K562 (cell line): ENCODE data around the gene AMIGO3. TPM values are rescaled to one million over a fixed set of nuclear protein-coding genes. Genes with fewer than 3 reads are reported as not detected.

Source experiments
- GABPA ChIP-seq: fragments of 200-800 bp; sonication (Bioruptor generic); conservative IDR thresholded peaks from 2 replicates; pipeline ENCODE4 v1.6.1; 2016; ENCODE audit warnings: low read depth, missing genetic modification characterization, missing compliant biosample characterization
- MGA ChIP-seq: fragments of 450-650 bp; IDR thresholded peaks from 2 replicates; pipeline ENCODE4 v1.6.1; 2016; ENCODE audit warnings: mild to moderate bottlenecking, moderate library complexity
- NFYB ChIP-seq: IDR thresholded peaks from 2 replicates; pipeline ENCODE4 v1.6.1; 2011; ENCODE audit warnings: mild to moderate bottlenecking, moderate library complexity; ENCODE audit not compliant: insufficient read length; ENCODE audit errors: extremely low read depth
- RBM14 ChIP-seq: fragments of 200-400 bp; formaldehyde crosslinking; IDR thresholded peaks from 2 replicates; pipeline ENCODE4 v1.6.1; 2018; ENCODE audit warnings: low read depth, mild to moderate bottlenecking, low read length, moderate library complexity, borderline replicate concordance; ENCODE audit not compliant: insufficient read depth
- ZNF586 ChIP-seq: fragments of 450-650 bp; formaldehyde crosslinking; conservative IDR thresholded peaks from 2 replicates; pipeline ENCODE4 v1.4.0; 2020; ENCODE audit warnings: mild to moderate bottlenecking, moderate library complexity
- polyA plus RNA-seq, 8 experiments: library from polyadenylated mRNA; depleted of rRNA in 4 of 8; stranded (reverse) in 5 of 8; unstranded in 3 of 8; fragments of >200 nt; fragmentation: Nextera tagmentation in 2 of 8; fragmentation: Illumina TruSeq in 1 of 8; extraction: Ambion mirVana in 2 of 8; extraction: Trizol in 1 of 8; gene quantifications; 2 replicates each; pipeline versions ENCODE4 v1.2.1 to v1.2.3, GENCODE V29; 2011 to 2014; ENCODE audit warnings: inconsistent platforms in 1 of 8, missing spikeins in 1 of 8
- total RNA-seq, 7 experiments: library from RNA; depleted of rRNA in 6 of 7; stranded (reverse); fragments of >200 nt in 6 of 7; fragmentation: Illumina TruSeq in 2 of 7; extraction: Trizol in 2 of 7; gene quantifications; 2 replicates each; pipeline versions ENCODE4 v1.2.1 to v1.2.3, GENCODE V29; 2011 to 2021; ENCODE audit warnings: low replicate concordance in 1 of 7

Gene AMIGO3
- total and polyA plus RNA-seq, 9 of the 15 experiments (the other 6 are each of a cell fraction or from before 2014, with no cell fraction given) = 0.13 to 2.8 (median 0.44) TPM; not detected in 4

- peak; percentile 21; the same call in 1 of the 2 replicates for TF ChIP-seq MGA
- peak; percentile 42 for TF ChIP-seq NFYB
- TF ChIP-seq ZNF586 = no peak
- TF ChIP-seq RBM14 = no peak
- no peak for TF ChIP-seq GABPA
- TF ChIP-seq, all 486 proteins: peak for 15
These were observed 3.8 kb upstream of the AMIGO3 start (continued) for GRCh38 chr3:49723296-49723627.
